Glutamatergic neuron (in vitro differentiated cells): Measurements from ENCODE around the gene TCF7L2. TPM values are rescaled to one million over a fixed set of nuclear protein-coding genes. Genes with fewer than 3 reads are reported as not detected.

ENCODE experiments used
- DNase-seq: peaks from one replicate; pipeline ENCODE4 v3.0.0; 2022
- H3K27ac Mint-ChIP-seq: one replicate; pipeline ENCODE4 v1.8.0; 2020; ENCODE audit warnings: mild to moderate bottlenecking, mixed read lengths, inconsistent platforms; ENCODE audit not compliant: unreplicated experiment
- H3K27me3 Mint-ChIP-seq: one replicate; pipeline ENCODE4 v1.8.0; 2020; ENCODE audit warnings: mild to moderate bottlenecking, moderate library complexity, mixed read lengths, inconsistent platforms; ENCODE audit not compliant: unreplicated experiment
- H3K36me3 Mint-ChIP-seq: one replicate; pipeline ENCODE4 v1.8.0; 2020; ENCODE audit warnings: mild to moderate bottlenecking, mixed read lengths, inconsistent platforms; ENCODE audit not compliant: unreplicated experiment
- H3K4me1 Mint-ChIP-seq: one replicate; pipeline ENCODE4 v1.8.0; 2020; ENCODE audit warnings: mild to moderate bottlenecking, low read depth, mixed read lengths, inconsistent platforms; ENCODE audit not compliant: unreplicated experiment
- H3K4me3 Mint-ChIP-seq: one replicate; pipeline ENCODE4 v1.8.0; 2020; ENCODE audit warnings: mild to moderate bottlenecking, mixed read lengths, inconsistent platforms; ENCODE audit not compliant: unreplicated experiment
- H3K9me3 Mint-ChIP-seq: one replicate; pipeline ENCODE4 v1.8.0; 2020; ENCODE audit warnings: mild to moderate bottlenecking, moderate library complexity, mixed read lengths, inconsistent platforms; ENCODE audit not compliant: unreplicated experiment
- CTCF ChIP-seq: fragments of 200-600 bp; sonication (generic); IDR thresholded peaks from one replicate; pipeline ENCODE4 v1.5.0; 2021; ENCODE audit not compliant: partially characterized antibody, unreplicated experiment
- total RNA-seq: library from RNA; stranded (reverse); fragmentation: NEBNext Ultra II Directional; extraction: Animal tissue kit (Norgen Biotek cat#: 25700); gene quantifications from one replicate; pipeline ENCODE4 v1.2.1, GENCODE V29; 2021; ENCODE audit not compliant: unreplicated experiment

Gene TCF7L2
- total RNA-seq, 1 donor from 2014 or later, result 5.0 TPM

GRCh38 chr10:113080061-113080924, 130.2 kb downstream of the TCF7L2 start:
- Mint-ChIP-seq H3K4me3 (no peak overlapping the region), H3K4me1 (no peaks in the 10 kb centered on the region), H3K36me3 (no peaks in the 10 kb centered on the region), H3K9me3 (peaks cover under 1% of the 10 kb centered on the region), H3K27ac (no peak overlapping the region), H3K27me3 (no peaks in the 10 kb centered on the region)
- no peak for DNase-seq
- TF ChIP-seq CTCF, result no peak

- Mint-ChIP-seq H3K4me3 (no peak overlapping the region), H3K27ac (no peak overlapping the region), H3K27me3 (no peaks in the 10 kb centered on the region), H3K4me1 (no peaks in the 10 kb centered on the region), H3K36me3 (no peaks in the 10 kb centered on the region), H3K9me3 (peaks cover 2% of the 10 kb centered on the region)
- no peak for TF ChIP-seq CTCF
- no peak for DNase-seq
Measured at GRCh38 chr10:113080925-113081229, 130.8 kb downstream of the TCF7L2 start.

GRCh38 chr10:113084031-113084430, 134.0 kb downstream of the TCF7L2 start:
- no peaks in the 10 kb centered on the region for H3K27me3 Mint-ChIP-seq
- no peak overlapping the region for H3K27ac Mint-ChIP-seq
- no peak for TF ChIP-seq CTCF
- DNase-seq, result no peak
- H3K36me3 Mint-ChIP-seq, result no peaks in the 10 kb centered on the region
- no peak overlapping the region for H3K4me3 Mint-ChIP-seq
- H3K9me3 Mint-ChIP-seq, result peaks cover 2% of the 10 kb centered on the region
- no peaks in the 10 kb centered on the region for H3K4me1 Mint-ChIP-seq

- H3K27me3 Mint-ChIP-seq, result no peaks in the 10 kb centered on the region
- H3K4me3 Mint-ChIP-seq, result no peak overlapping the region
- peaks cover 2% of the 10 kb centered on the region for H3K9me3 Mint-ChIP-seq
- H3K27ac Mint-ChIP-seq, result no peak overlapping the region
- H3K36me3 Mint-ChIP-seq, result no peaks in the 10 kb centered on the region
- no peaks in the 10 kb centered on the region for H3K4me1 Mint-ChIP-seq
- no peak for TF ChIP-seq CTCF
- DNase-seq, result no peak
Measured at GRCh38 chr10:113085776-113086175, 135.7 kb downstream of the TCF7L2 start.

GRCh38 chr10:113086282-113086681, 136.2 kb downstream of the TCF7L2 start:
- H3K27me3 Mint-ChIP-seq, result no peaks in the 10 kb centered on the region
- peaks cover 2% of the 10 kb centered on the region for H3K9me3 Mint-ChIP-seq
- no peak overlapping the region for H3K4me3 Mint-ChIP-seq
- H3K27ac Mint-ChIP-seq, result no peak overlapping the region
- no peak for DNase-seq
- no peaks in the 10 kb centered on the region for H3K36me3 Mint-ChIP-seq
- TF ChIP-seq CTCF, result no peak
- H3K4me1 Mint-ChIP-seq, result no peaks in the 10 kb centered on the region
